Epithelial cell of proximal tubule (primary cell): Measurements from ENCODE around the gene RBM17. TPM values are rescaled to one million over a fixed set of nuclear protein-coding genes. Genes with fewer than 3 reads are reported as not detected.
A peak's percentile ranks its signal among the peaks of the same experiment; 100 is the strongest.
"Not testable (repeated sequence)": the region's sequence is repeated elsewhere in the genome, so short reads cannot be mapped to it uniquely, and the experiment has no call there.

Source experiments
- DNase-seq: peaks from one replicate; pipeline ENCODE4 v3.0.0-alpha.2; 2011; ENCODE audit warnings: low read depth
- H3K4me3 ChIP-seq: 2 replicates; pipeline ENCODE4 v1.5.1; 2011; ENCODE audit warnings: low read depth, mild to moderate bottlenecking, low read length
- total RNA-seq: library from RNA; depleted of rRNA; stranded (reverse); fragments of >200 nt; gene quantifications from 2 replicates; pipeline ENCODE4 v1.2.3, GENCODE V29; 2015
- TF ChIP-seq, protein P1 (sequence below): conservative IDR thresholded peaks from 2 replicates; pipeline ENCODE4 v1.5.1; 2012; ENCODE audit warnings: low read depth, mild to moderate bottlenecking, low read length

RBM17 gene
- total RNA-seq, 1 donor from 2014 or later = 57.3 TPM

DNA sequence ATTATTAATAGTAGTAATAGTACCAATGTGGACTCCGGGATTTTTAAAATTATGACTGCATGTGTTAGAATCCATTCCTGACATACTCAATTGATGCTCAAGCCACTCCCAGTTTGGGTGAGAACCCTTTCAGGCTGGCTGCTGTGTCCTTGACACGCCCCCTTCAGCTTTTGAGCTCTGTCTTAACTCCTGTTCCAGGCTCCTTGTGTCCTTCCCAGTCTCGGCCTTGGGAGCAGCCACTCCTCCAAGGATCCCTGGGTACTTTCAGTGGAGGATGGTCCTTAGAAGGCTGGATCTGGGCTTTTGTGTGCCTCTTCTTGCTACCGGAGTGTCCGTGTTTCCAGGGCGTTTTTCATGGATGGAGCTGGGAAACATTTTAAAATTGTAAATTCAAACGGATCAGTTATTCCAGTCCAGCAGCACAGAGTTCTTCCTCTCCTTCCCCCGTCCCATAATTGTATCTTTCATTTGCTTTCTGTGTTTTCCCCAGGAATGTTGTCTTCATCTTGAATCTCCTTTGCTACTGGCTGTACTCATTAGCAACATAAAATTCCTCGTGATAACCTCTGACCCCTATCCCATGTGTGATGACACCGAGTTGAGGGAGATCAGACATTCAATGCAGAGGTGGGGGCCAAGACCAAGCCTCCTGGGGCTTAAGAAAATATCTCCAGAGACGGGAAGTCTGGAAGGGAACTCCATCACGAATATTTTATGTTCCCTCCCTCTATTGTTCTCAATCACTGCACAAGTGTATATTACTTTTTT, 73.9 kb downstream of the RBM17 start:
- H3K4me3 ChIP-seq = peak overlapping the region; percentile 44
- TF ChIP-seq, protein P1, sequence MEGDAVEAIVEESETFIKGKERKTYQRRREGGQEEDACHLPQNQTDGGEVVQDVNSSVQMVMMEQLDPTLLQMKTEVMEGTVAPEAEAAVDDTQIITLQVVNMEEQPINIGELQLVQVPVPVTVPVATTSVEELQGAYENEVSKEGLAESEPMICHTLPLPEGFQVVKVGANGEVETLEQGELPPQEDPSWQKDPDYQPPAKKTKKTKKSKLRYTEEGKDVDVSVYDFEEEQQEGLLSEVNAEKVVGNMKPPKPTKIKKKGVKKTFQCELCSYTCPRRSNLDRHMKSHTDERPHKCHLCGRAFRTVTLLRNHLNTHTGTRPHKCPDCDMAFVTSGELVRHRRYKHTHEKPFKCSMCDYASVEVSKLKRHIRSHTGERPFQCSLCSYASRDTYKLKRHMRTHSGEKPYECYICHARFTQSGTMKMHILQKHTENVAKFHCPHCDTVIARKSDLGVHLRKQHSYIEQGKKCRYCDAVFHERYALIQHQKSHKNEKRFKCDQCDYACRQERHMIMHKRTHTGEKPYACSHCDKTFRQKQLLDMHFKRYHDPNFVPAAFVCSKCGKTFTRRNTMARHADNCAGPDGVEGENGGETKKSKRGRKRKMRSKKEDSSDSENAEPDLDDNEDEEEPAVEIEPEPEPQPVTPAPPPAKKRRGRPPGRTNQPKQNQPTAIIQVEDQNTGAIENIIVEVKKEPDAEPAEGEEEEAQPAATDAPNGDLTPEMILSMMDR = no peak

GRCh38 chr10:6163364-6164270, 74.8 kb downstream of the RBM17 start:
- TF ChIP-seq, protein P1 = no peak
- no peak for DNase-seq
- peak overlapping the region; percentile 92 for H3K4me3 ChIP-seq

More for the DNA sequence above, 73.9 kb downstream of the RBM17 start:
- DNase-seq = no peak

- DNase-seq = no peak
- TF ChIP-seq, protein P1 = no peak
- H3K4me3 ChIP-seq = peak overlapping the region; percentile 92
Measured at GRCh38 chr10:6164271-6165095, 75.6 kb downstream of the RBM17 start.

DNA sequence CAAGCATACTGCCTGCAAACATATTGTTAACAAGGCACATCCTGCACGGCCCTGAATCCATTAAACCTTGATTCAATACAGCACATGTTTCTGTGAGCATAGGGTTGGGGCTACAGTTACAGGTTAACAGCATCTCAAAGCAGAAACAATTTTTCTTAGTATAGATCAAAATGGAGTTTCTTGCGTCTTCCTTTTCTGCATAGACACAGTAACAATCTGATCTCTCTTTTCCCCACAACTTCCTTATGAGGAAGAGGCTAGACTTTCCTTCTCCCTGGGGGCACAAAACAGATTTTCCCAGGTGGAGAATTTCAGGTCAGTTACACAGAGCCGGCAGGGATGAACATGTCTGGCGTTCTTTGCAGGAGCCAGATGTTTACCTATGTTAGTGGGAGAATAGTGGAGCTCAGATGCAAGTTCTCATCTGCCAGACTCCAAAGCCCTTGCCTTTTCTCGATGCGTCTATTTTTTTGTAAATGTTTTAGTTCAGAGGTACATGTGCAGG, 76.4 kb downstream of the RBM17 start:
- TF ChIP-seq, protein P1 = no peak
- DNase-seq = no peak
- no peak overlapping the region for H3K4me3 ChIP-seq

- DNase-seq, H3K4me3 ChIP-seq: not testable (repeated sequence)
Measured at GRCh38 chr10:6165933-6166332, 77.1 kb downstream of the RBM17 start.

Other genes with a start within 250 kb of the RBM17 start
- 3.7 and 8.0 TPM in 2 replicates for gene ANKRD16, start 199.1 kb upstream of the RBM17 start, total RNA-seq
- gene FBH1, start 198.8 kb upstream of the RBM17 start, total RNA-seq = 48.3 and 68.4 TPM in 2 replicates
- 12.5 and 24.5 TPM in 2 replicates for gene IL15RA, start 111.5 kb upstream of the RBM17 start, total RNA-seq
- gene IL2RA, start 26.7 kb upstream of the RBM17 start, total RNA-seq = not detected in 2 replicates
- gene PFKFB3, start 113.9 kb downstream of the RBM17 start, total RNA-seq = 31.3 and 54.9 TPM in 2 replicates